SK-N-SH (cell line): ENCODE results near the gene LGI4.

Experiments used
- CHD2 ChIP-seq: fragments of 150-350 bp; IDR thresholded peaks from 2 replicates; pipeline ENCODE4 v1.6.1; 2018; ENCODE audit warnings: low read length; ENCODE audit not compliant: partially characterized antibody
- CTCF ChIP-seq: fragments of 200-600 bp; sonication (generic); IDR thresholded peaks from 2 replicates; pipeline ENCODE4 v1.6.1; 2017; ENCODE audit warnings: antibody characterized with exemption, mild to moderate bottlenecking, moderate library complexity
- EP300 ChIP-seq, 2 experiments: IDR thresholded peaks; 2 replicates each; pipeline versions ENCODE4 v1.4.0 to v1.6.1; 2012; ENCODE audit warnings: borderline replicate concordance in 1 of 2, low read depth in 1 of 2, low read length in 1 of 2
- FOXM1 ChIP-seq: IDR thresholded peaks from 2 replicates; pipeline ENCODE4 v1.4.0; 2012; ENCODE audit warnings: low read depth, mild to moderate bottlenecking
- GABPA ChIP-seq: IDR thresholded peaks from 2 replicates; pipeline ENCODE4 v1.4.0; 2012; ENCODE audit warnings: low read depth, mild to moderate bottlenecking
- IRF3 ChIP-seq: fragments of 150-350 bp; IDR thresholded peaks from 2 replicates; pipeline ENCODE4 v1.6.1; 2016; ENCODE audit warnings: mild to moderate bottlenecking, low read depth, low read length
- MAX ChIP-seq: IDR thresholded peaks from 2 replicates; pipeline ENCODE4 v1.4.0; 2012; ENCODE audit warnings: low read depth
- NFIC ChIP-seq: IDR thresholded peaks from 2 replicates; pipeline ENCODE4 v1.4.0; 2012; ENCODE audit warnings: borderline replicate concordance

- TF ChIP-seq IRF3, result no peak
- TF ChIP-seq CTCF, result no peak
- TF ChIP-seq NFIC, result no peak
- TF ChIP-seq EP300 (IDR thresholded peaks at IDR 0.05; ENCODE audit: borderline replicate concordance in 1 of 2, low read depth in 1 of 2, low read length in 1 of 2), result no peak
- TF ChIP-seq CHD2, result no peak
- TF ChIP-seq FOXM1, result no peak
- TF ChIP-seq GABPA, result no peak
- no peak for TF ChIP-seq MAX
Measured at GRCh38 chr19:35157431-35157830, 22.6 kb upstream of the LGI4 start.
